ENCODE measurements around the gene LBP.

LBP gene

DNA sequence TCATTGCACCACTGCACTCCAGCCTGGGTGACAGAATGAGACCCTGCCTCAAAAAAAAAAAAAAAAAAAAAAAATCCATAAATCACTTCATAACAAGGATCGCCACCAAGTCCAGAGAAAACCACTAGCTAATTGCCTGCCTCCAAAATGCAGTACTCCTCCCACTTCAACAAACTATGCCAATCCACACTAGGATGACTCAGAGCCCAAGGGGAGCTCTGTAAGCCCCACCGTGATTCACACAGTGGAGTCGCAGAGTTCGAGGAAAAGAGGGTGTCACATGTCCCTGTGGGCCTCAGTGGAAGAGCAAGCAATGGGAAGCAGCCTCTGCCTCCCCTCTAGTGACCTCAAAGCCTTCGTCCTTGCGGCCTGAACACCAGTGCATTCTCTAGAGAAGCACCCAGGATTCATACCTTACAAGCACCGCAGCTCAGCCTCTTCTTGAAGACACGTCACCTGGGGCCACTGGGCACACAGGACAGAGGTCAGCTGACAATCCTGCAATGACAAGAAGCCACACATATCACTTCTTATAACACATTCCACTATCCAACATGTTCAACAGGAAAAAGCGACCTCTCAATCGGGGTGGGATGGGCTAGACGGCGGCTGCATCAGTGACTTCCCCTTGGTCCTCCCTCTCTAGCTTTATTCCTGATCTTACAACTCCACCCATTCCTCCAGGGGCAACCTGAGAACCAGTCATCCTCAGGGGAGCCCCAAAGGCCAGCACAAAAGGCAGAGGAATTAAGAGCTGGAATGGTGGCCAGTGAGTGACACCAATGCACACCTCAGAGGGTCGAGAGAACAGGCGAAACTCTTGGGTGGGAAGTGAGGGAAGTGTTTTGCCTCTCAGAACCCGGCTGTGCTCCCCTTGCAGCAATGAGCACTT, 80.0 kb downstream of the LBP start:
- POLR2A ChIA-PET (ENCODE audit: low non-redundant PET): interaction anchor here (0.5 to 1.2 kb wide), 4 partner anchors 15 to 463 kb away, joined by 3 to 7 read pairs (median 4); no protein-coding TSS in a partner anchor
- DNase-seq (ENCODE audit: low spot score): peak; percentile 97
- H3K27ac ChIP-seq: peak overlapping the region; percentile 54
- TF ChIP-seq, protein P1, sequence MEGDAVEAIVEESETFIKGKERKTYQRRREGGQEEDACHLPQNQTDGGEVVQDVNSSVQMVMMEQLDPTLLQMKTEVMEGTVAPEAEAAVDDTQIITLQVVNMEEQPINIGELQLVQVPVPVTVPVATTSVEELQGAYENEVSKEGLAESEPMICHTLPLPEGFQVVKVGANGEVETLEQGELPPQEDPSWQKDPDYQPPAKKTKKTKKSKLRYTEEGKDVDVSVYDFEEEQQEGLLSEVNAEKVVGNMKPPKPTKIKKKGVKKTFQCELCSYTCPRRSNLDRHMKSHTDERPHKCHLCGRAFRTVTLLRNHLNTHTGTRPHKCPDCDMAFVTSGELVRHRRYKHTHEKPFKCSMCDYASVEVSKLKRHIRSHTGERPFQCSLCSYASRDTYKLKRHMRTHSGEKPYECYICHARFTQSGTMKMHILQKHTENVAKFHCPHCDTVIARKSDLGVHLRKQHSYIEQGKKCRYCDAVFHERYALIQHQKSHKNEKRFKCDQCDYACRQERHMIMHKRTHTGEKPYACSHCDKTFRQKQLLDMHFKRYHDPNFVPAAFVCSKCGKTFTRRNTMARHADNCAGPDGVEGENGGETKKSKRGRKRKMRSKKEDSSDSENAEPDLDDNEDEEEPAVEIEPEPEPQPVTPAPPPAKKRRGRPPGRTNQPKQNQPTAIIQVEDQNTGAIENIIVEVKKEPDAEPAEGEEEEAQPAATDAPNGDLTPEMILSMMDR (conservative IDR thresholded peaks at IDR 0.05; ENCODE audit: low read depth): no peak
- CTCF ChIA-PET: interaction anchor here (0.7 to 1.2 kb wide), 2 partner anchors 9 to 352 kb away, joined by 4 to 5 read pairs; partner anchors contain the start of gene SNHG17
